Fibroblast of gingiva (primary cell): ENCODE data around the gene TMC8.
"Not testable (repeated sequence)": the region's sequence is repeated elsewhere in the genome, so short reads cannot be mapped to it uniquely, and the experiment has no call there.

Experiments used
- DNase-seq: peaks from one replicate; pipeline ENCODE4 v3.0.0-alpha.2; 2011; ENCODE audit warnings: low read depth

TMC8 gene

GRCh38 chr17:78111016-78111726 is 19.4 kb upstream of the TMC8 start:
- no peak for DNase-seq

GRCh38 chr17:78111727-78112517 is 18.6 kb upstream of the TMC8 start:
- DNase-seq, result no peak

GRCh38 chr17:78112518-78113471 is 17.8 kb upstream of the TMC8 start:
- peak; percentile 25 for DNase-seq

GRCh38 chr17:78113804-78114785 is 16.5 kb upstream of the TMC8 start:
- peak; percentile 26 for DNase-seq

- no peak for DNase-seq
Observed at GRCh38 chr17:78114831-78115723, 15.5 kb upstream of the TMC8 start.

- not testable (repeated sequence) for DNase-seq
Observed at GRCh38 chr17:78115803-78116202, 14.8 kb upstream of the TMC8 start.

- no peak for DNase-seq
Observed at GRCh38 chr17:78116411-78116810, 14.2 kb upstream of the TMC8 start.

- DNase-seq, result no peak
Observed at GRCh38 chr17:78117027-78117981, 13.3 kb upstream of the TMC8 start.

GRCh38 chr17:78118801-78119241 is 11.8 kb upstream of the TMC8 start:
- no peak for DNase-seq

GRCh38 chr17:78120537-78120936 is 10.0 kb upstream of the TMC8 start:
- no peak for DNase-seq

GRCh38 chr17:78120971-78121800 is 9.4 kb upstream of the TMC8 start:
- no peak for DNase-seq

- no peak for DNase-seq
Observed at GRCh38 chr17:78121801-78122215, 8.8 kb upstream of the TMC8 start.

- DNase-seq, result no peak
Observed at GRCh38 chr17:78122216-78122930, 8.2 kb upstream of the TMC8 start.

GRCh38 chr17:78122931-78123249 is 7.7 kb upstream of the TMC8 start:
- no peak for DNase-seq

GRCh38 chr17:78123258-78123929 is 7.2 kb upstream of the TMC8 start:
- DNase-seq, result no peak

- DNase-seq, result no peak
Observed at GRCh38 chr17:78124081-78124835, 6.3 kb upstream of the TMC8 start.
